H1 (cell line): ENCODE measurements around the gene YBX1. TPM values are rescaled to one million over a fixed set of nuclear protein-coding genes. Genes with fewer than 3 reads are reported as not detected.
A peak's percentile ranks its signal among the peaks of the same experiment; 100 is the strongest.

ENCODE experiments used
- CTCF ChIA-PET: fragments of 300-600 bp; sonication (Branson Sonifier 250); formaldehyde crosslinking; loops from one replicate; lab custom pipeline; 2021; ENCODE audit not compliant: partially characterized antibody; lab: Charles Lee
- POLR2A ChIA-PET: fragments of 300-600 bp; sonication (Branson Sonifier 250); formaldehyde crosslinking; loops from one replicate; lab custom pipeline; 2021; ENCODE audit warnings: inconsistent platforms; ENCODE audit not compliant: partially characterized antibody; lab: Charles Lee
- DNase-seq, 2 experiments: peaks; one replicate each; pipeline versions ENCODE4 v3.0.0 to v3.0.0-alpha.2; 2010 to 2022; ENCODE audit warnings: low spot score in 2 of 2, low read depth in 1 of 2, mixed read lengths in 1 of 2
- FAIRE-seq: peaks from 2 replicates; lab custom pipeline; 2011; peaks lifted over from hg19 to GRCh38; lab: Jason Lieb, UNC
- H2AFZ ChIP-seq: 2 replicates; pipeline ENCODE4 v1.8.1; 2012; ENCODE audit warnings: low read length, inconsistent platforms
- H2AK5ac ChIP-seq: 2 replicates; pipeline ENCODE4 v1.6.1; 2013; ENCODE audit warnings: low read depth, low read length
- H2BK120ac ChIP-seq: replicated peaks from 2 replicates; pipeline ENCODE3; 2013; ENCODE audit warnings: low read depth, low read length, inconsistent platforms
- H2BK12ac ChIP-seq: 2 replicates; pipeline ENCODE4 v1.6.1; 2013; ENCODE audit warnings: low read depth, low read length
- H2BK15ac ChIP-seq: 2 replicates; pipeline ENCODE4 v1.6.1; 2013; ENCODE audit warnings: low read length
- H2BK20ac ChIP-seq: 2 replicates; pipeline ENCODE4 v1.6.1; 2013; ENCODE audit warnings: low read length
- H2BK5ac ChIP-seq: 2 replicates; pipeline ENCODE4 v1.6.1; 2013; ENCODE audit warnings: low read depth, low read length
- H3K14ac ChIP-seq: 2 replicates; pipeline ENCODE4 v1.6.1; 2013; ENCODE audit warnings: inconsistent platforms; ENCODE audit not compliant: insufficient read length
- H3K18ac ChIP-seq: 2 replicates; pipeline ENCODE4 v1.6.1; 2013; ENCODE audit warnings: low read length; ENCODE audit errors: extremely low read depth
- H3K23ac ChIP-seq: 2 replicates; pipeline ENCODE4 v1.6.1; 2013; ENCODE audit warnings: inconsistent platforms; ENCODE audit not compliant: insufficient read length
- H3K23me2 ChIP-seq: 2 replicates; pipeline ENCODE4 v1.6.1; 2013; ENCODE audit warnings: low read depth, low read length
- H3K27ac ChIP-seq: 2 replicates; pipeline ENCODE4 v1.6.1; 2011; ENCODE audit warnings: low read depth, low read length, inconsistent platforms
- H3K27me3 ChIP-seq, 4 experiments: replicated peaks in 1 of 4; 1 replicate in 1 of 4; 2 replicates in 3 of 4; pipeline versions ENCODE4 v1.6.1 to v1.8.1; 2011 to 2013; ENCODE audit warnings: low read length in 3 of 4, mild to moderate bottlenecking in 3 of 4, inconsistent platforms in 2 of 4, mixed read lengths in 2 of 4, moderate library complexity in 1 of 4; ENCODE audit not compliant: control insufficient read depth in 3 of 4, insufficient read depth in 3 of 4; ENCODE audit errors: extremely low read depth in 1 of 4
- H3K36me3 ChIP-seq, 4 experiments: 2 replicates each; pipeline versions ENCODE4 v1.6.1 to v1.8.1; 2011 to 2013; ENCODE audit warnings: mild to moderate bottlenecking in 4 of 4, low read length in 3 of 4, moderate library complexity in 2 of 4, control low read depth in 1 of 4, inconsistent platforms in 1 of 4; ENCODE audit not compliant: insufficient read depth in 4 of 4, control insufficient read depth in 2 of 4
- H3K4ac ChIP-seq: replicated peaks from 2 replicates; pipeline ENCODE3; 2013; ENCODE audit warnings: low read length, low read depth, mixed read lengths, inconsistent platforms; ENCODE audit not compliant: insufficient read length
- H3K4me1 ChIP-seq, 4 experiments: replicated peaks in 1 of 4; 1 replicate in 1 of 4; 2 replicates in 3 of 4; pipeline versions ENCODE4 v1.6.1 to v1.8.1; 2011 to 2013; ENCODE audit warnings: low read length in 3 of 4, inconsistent platforms in 2 of 4, mixed read lengths in 1 of 4; ENCODE audit not compliant: insufficient read depth in 4 of 4, control insufficient read depth in 3 of 4
- H3K4me2 ChIP-seq, 2 experiments: 2 replicates each; pipeline versions ENCODE4 v1.6.1 to v1.8.1; 2011 to 2013; ENCODE audit warnings: low read depth in 2 of 2, low read length in 2 of 2, control low read depth in 1 of 2, inconsistent platforms in 1 of 2, mild to moderate bottlenecking in 1 of 2; ENCODE audit not compliant: insufficient read depth in 1 of 2
- H3K4me3 ChIP-seq, 4 experiments: fragments of 200-600, 300-600 bp in 1 of 4; sonication (generic), shearing (Covaris generic), sonication (Bioruptor Twin) in 1 of 4; 2 replicates each; pipeline versions ENCODE4 v1.5.1 to v1.8.1; 2011 to 2016; ENCODE audit warnings: low read length in 4 of 4, low read depth in 3 of 4, control low read depth in 2 of 4, inconsistent platforms in 2 of 4, mild to moderate bottlenecking in 2 of 4, mixed read lengths in 1 of 4, moderate library complexity in 1 of 4; ENCODE audit not compliant: insufficient read depth in 2 of 4; ENCODE audit errors: extremely low read depth in 1 of 4
- H3K56ac ChIP-seq: replicated peaks from 2 replicates; pipeline ENCODE3; 2013; ENCODE audit warnings: low read depth, mild to moderate bottlenecking, mixed read lengths, low read length, inconsistent platforms; ENCODE audit not compliant: insufficient read length
- H3K79me1 ChIP-seq: 2 replicates; pipeline ENCODE4 v1.6.1; 2013; ENCODE audit warnings: low read depth, low read length, control low read depth
- H3K79me2 ChIP-seq, 2 experiments: 2 replicates each; pipeline versions ENCODE4 v1.6.1 to v1.8.1; 2012 to 2013; ENCODE audit warnings: low read length in 2 of 2, mild to moderate bottlenecking in 2 of 2, inconsistent platforms in 1 of 2; ENCODE audit not compliant: insufficient read depth in 2 of 2, control insufficient read depth in 1 of 2
- H3K9ac ChIP-seq, 4 experiments: replicated peaks in 1 of 4; 1 replicate in 1 of 4; 2 replicates in 3 of 4; pipeline versions ENCODE4 v1.6.1 to v1.8.1; 2011 to 2013; ENCODE audit warnings: low read depth in 3 of 4, low read length in 3 of 4, control low read depth in 2 of 4, mild to moderate bottlenecking in 2 of 4, moderate library complexity in 2 of 4, inconsistent platforms in 1 of 4; ENCODE audit errors: extremely low read depth in 1 of 4
- H3K9me3 ChIP-seq, 2 experiments: 2 replicates each; pipeline versions ENCODE4 v1.6.1 to v1.8.1; 2012 to 2013; ENCODE audit warnings: mild to moderate bottlenecking in 2 of 2, moderate library complexity in 2 of 2, control low read depth in 1 of 2, inconsistent platforms in 1 of 2, low read depth in 1 of 2, low read length in 1 of 2, mixed read lengths in 1 of 2; ENCODE audit not compliant: insufficient read depth in 2 of 2
- H4K20me1 ChIP-seq, 2 experiments: replicated peaks in 1 of 2; 2 replicates each; pipeline versions ENCODE3 to v1.8.1; 2011 to 2013; ENCODE audit warnings: inconsistent platforms in 2 of 2, low read length in 2 of 2, mild to moderate bottlenecking in 1 of 2; ENCODE audit not compliant: insufficient read depth in 2 of 2, control insufficient read depth in 1 of 2
- H4K5ac ChIP-seq: 2 replicates; pipeline ENCODE4 v1.6.1; 2013; ENCODE audit warnings: low read length, low read depth, mixed read lengths, inconsistent platforms; ENCODE audit not compliant: insufficient read length
- H4K8ac ChIP-seq: 2 replicates; pipeline ENCODE4 v1.8.0; 2013; ENCODE audit warnings: mild to moderate bottlenecking, moderate library complexity, low read length, inconsistent platforms; ENCODE audit not compliant: insufficient read depth; ENCODE audit errors: extremely low read depth
- H4K91ac ChIP-seq: replicated peaks from 2 replicates; pipeline ENCODE3; 2013; ENCODE audit warnings: low read length, mixed read lengths, inconsistent platforms; ENCODE audit not compliant: insufficient read length
- BACH1 ChIP-seq: IDR thresholded peaks from 2 replicates; pipeline ENCODE4 v1.6.1; 2012; ENCODE audit warnings: low read length, improper control_type of control experiment
- FOSL1 ChIP-seq: IDR thresholded peaks from 2 replicates; pipeline ENCODE4 v1.6.1; 2011; ENCODE audit warnings: mild to moderate bottlenecking, low read depth, low read length, moderate library complexity; ENCODE audit not compliant: insufficient read depth
- POLR2AphosphoS5 ChIP-seq: IDR thresholded peaks from 2 replicates; pipeline ENCODE4 v1.6.1; 2011; ENCODE audit warnings: low read depth, low read length
- WGBS, 2 experiments: shearing (Covaris generic) in 1 of 2; methylation state at CpG; one replicate each; pipeline versions ENCODE4 v1.1.6 to v1.1.7; 2013 to 2015; ENCODE audit warnings: low lambda C conversion rate in 2 of 2, mixed read lengths in 2 of 2, inconsistent platforms in 1 of 2, low coverage in 1 of 2, missing lambda C conversion rate in 1 of 2; ENCODE audit not compliant: insufficient replicate concordance in 2 of 2, insufficient coverage in 1 of 2, insufficient read length in 1 of 2; ENCODE audit errors: extremely low coverage in 1 of 2, missing lambda C conversion rate in 1 of 2; 5-methylcytosine and 5-hydroxymethylcytosine counted together
- polyA plus RNA-seq, 7 experiments: library from polyadenylated mRNA; depleted of rRNA in 3 of 7; stranded (reverse) in 5 of 7; unstranded in 2 of 7; fragments of >200 nt in 5 of 7; fragments of 200-250 nt in 2 of 7; gene quantifications; 1 replicate in 5 of 7; 2 replicates in 1 of 7; 4 replicates in 1 of 7; pipeline versions ENCODE4 v1.2.1 to v1.2.3, GENCODE V29; 2011 to 2013; ENCODE audit warnings: missing spikeins in 2 of 7, mixed read lengths in 2 of 7
- total RNA-seq: library from RNA; stranded (reverse); fragmentation: NEBNext Ultra II Directional; extraction: Animal tissue kit (Norgen Biotek cat#: 25700); gene quantifications from 2 replicates; pipeline ENCODE4 v1.2.1, GENCODE V29; 2021
- TF ChIP-seq, protein P1 (sequence below): IDR thresholded peaks from 2 replicates; pipeline ENCODE4 v1.6.1; 2011; ENCODE audit warnings: low read depth, mild to moderate bottlenecking, low read length; ENCODE audit not compliant: insufficient read depth

YBX1 gene
- total and polyA plus RNA-seq, 2 of the 8 experiments (the other 6 are each of a cell fraction or from before 2014, with no cell fraction given) = 438 to 1,219 TPM

DNA sequence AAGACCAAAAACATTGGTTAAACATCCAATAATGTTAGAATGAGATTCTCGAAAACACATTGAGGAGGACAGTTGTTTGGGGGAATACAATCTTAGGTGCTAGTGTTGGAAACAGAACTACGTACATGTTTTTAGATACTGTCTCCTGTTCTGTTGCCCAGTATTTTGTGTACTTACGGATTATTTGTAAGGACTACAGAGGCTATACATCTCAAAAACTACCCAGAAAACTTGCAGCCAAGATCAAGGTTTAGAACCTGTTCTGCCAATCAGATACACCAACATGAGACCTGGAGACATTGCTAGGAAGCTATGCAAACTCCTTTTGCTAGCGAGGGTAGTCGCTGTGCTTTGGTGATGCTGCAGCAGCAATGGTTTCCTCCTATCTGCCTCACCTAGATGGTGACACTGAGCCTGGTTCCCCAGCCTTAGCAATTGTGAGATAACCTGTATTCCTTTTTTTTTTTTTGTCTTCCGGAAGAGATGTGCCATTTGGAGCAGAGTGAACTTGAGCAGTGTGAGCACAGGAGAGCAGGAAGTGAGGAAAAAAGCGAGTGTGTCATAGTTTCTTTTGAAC is 21.8 kb downstream of the YBX1 start:
- Histone ChIP-seq H2AFZ (no peak overlapping the region), H3K79me1 (peaks cover 2% of the 10 kb centered on the region; the same call in 1 of the 2 replicates), H3K23ac (no peak overlapping the region), H3K27ac (no peak overlapping the region), H3K4me2 (no peak overlapping the region), H2BK5ac (no peak overlapping the region), H3K79me2 (peaks cover 0 to 57% of the 10 kb centered on the region in 2 experiments; a peak in 2 of 4 replicates), H3K9me3 (no peaks in the 10 kb centered on the region), H3K36me3 (peaks cover 15 to 80% (median 54%) of the 10 kb centered on the region in 4 experiments), H3K23me2 (no peaks in the 10 kb centered on the region), H2BK120ac (no peak overlapping the region), H2BK12ac (no peak overlapping the region), H3K9ac (no peak overlapping the region), H4K20me1 (peaks cover 4 to 6% of the 10 kb centered on the region in 2 experiments), H2BK20ac (no peak overlapping the region), H2AK5ac (no peak overlapping the region), H3K4me3 (no peak overlapping the region), H3K4ac (no peak overlapping the region), H3K18ac (no peak overlapping the region), H4K8ac (no peak overlapping the region), H3K56ac (no peak overlapping the region), H3K4me1 (no peaks in the 10 kb centered on the region), H2BK15ac (no peak overlapping the region), H4K5ac (no peak overlapping the region), H4K91ac (no peak overlapping the region), H3K14ac (no peak overlapping the region), H3K27me3 (no peaks in the 10 kb centered on the region)
- CTCF ChIA-PET = interaction anchor here (0.7 kb wide), 1 partner anchor 73 kb away, joined by 3 read pairs; no protein-coding TSS in a partner anchor
- DNase-seq (no peak), FAIRE-seq (no peak)
- no peak for TF ChIP-seq BACH1
- TF ChIP-seq FOSL1 = no peak
- TF ChIP-seq POLR2AphosphoS5 = peak; percentile 56
- TF ChIP-seq, protein P1, sequence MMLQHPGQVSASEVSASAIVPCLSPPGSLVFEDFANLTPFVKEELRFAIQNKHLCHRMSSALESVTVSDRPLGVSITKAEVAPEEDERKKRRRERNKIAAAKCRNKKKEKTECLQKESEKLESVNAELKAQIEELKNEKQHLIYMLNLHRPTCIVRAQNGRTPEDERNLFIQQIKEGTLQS = no peak
- WGBS, 2 experiments = 91% methylated on average over 7 of the region's 7 CpGs; no CpG with 5 or more reads in 1 of the 2 experiments
- POLR2A ChIA-PET = interaction anchor here (0.6 to 1.9 kb wide), 5 partner anchors 9 to 57 kb away, joined by 3 to 6 read pairs (median 4); partner anchors contain the start of gene YBX1
